Liver (tissue), 9 donors: ENCODE data around the gene DOK1. TPM values are rescaled to one million over a fixed set of nuclear protein-coding genes. Genes with fewer than 3 reads are reported as not detected.

Experiments used
- DNase-seq: peaks from one replicate; pipeline ENCODE4 v3.0.0-alpha.2; 2017; ENCODE audit warnings: low spot score
- H3K27ac ChIP-seq, 2 donors: one replicate each; pipeline ENCODE4 v1.7.0; 2013; ENCODE audit warnings: inconsistent platforms in 2 of 2, low read length in 2 of 2, control low read depth in 1 of 2, low read depth in 1 of 2, mild to moderate bottlenecking in 1 of 2
- H3K27me3 ChIP-seq, 4 donors: one replicate each; pipeline versions ENCODE4 v1.6.1 to v1.7.0; 2013; ENCODE audit warnings: low read length in 3 of 4, inconsistent platforms in 1 of 4, mild to moderate bottlenecking in 1 of 4, moderate library complexity in 1 of 4; ENCODE audit not compliant: control insufficient read depth in 4 of 4, insufficient read depth in 4 of 4
- H3K36me3 ChIP-seq, 4 donors: one replicate each; pipeline versions ENCODE4 v1.6.1 to v1.7.0; 2013; ENCODE audit warnings: low read length in 3 of 4, mild to moderate bottlenecking in 3 of 4, low read depth in 1 of 4, moderate library complexity in 1 of 4; ENCODE audit not compliant: control insufficient read depth in 4 of 4, insufficient read depth in 3 of 4
- H3K4me1 ChIP-seq, 4 donors: one replicate each; pipeline versions ENCODE4 v1.6.1 to v1.7.0; 2013; ENCODE audit warnings: low read length in 3 of 4, mild to moderate bottlenecking in 3 of 4, moderate library complexity in 1 of 4; ENCODE audit not compliant: control insufficient read depth in 4 of 4, insufficient read depth in 4 of 4
- H3K4me3 ChIP-seq, 3 donors: one replicate each; pipeline versions ENCODE4 v1.6.1 to v1.7.0; 2013; ENCODE audit warnings: low read length in 3 of 3, control low read depth in 1 of 3, low read depth in 1 of 3, mild to moderate bottlenecking in 1 of 3
- H3K9ac ChIP-seq, 2 donors: one replicate each; pipeline ENCODE4 v1.7.0; 2013; ENCODE audit warnings: low read length in 2 of 2, mild to moderate bottlenecking in 2 of 2, moderate library complexity in 2 of 2, control low read depth in 1 of 2, low read depth in 1 of 2
- H3K9me3 ChIP-seq, 4 donors: one replicate each; pipeline versions ENCODE4 v1.6.1 to v1.7.0; 2013; ENCODE audit warnings: low read length in 3 of 4; ENCODE audit not compliant: control insufficient read depth in 4 of 4
- EGR1 ChIP-seq, 2 donors: IDR thresholded peaks; 2 replicates each; pipeline ENCODE4 v1.6.1; 2016 to 2018; ENCODE audit warnings: antibody characterized with exemption in 2 of 2, low read depth in 2 of 2
- FOXA1 ChIP-seq: IDR thresholded peaks from 2 replicates; pipeline ENCODE4 v1.6.1; 2016; ENCODE audit warnings: antibody characterized with exemption
- GABPA ChIP-seq, 2 donors: IDR thresholded peaks in 1 of 2; conservative IDR thresholded peaks in 1 of 2; 2 replicates each; pipeline ENCODE4 v1.6.1; 2016; ENCODE audit warnings: antibody characterized with exemption in 2 of 2, mild to moderate bottlenecking in 1 of 2, moderate library complexity in 1 of 2
- HNF4A ChIP-seq, 2 donors: conservative IDR thresholded peaks; 2 replicates each; pipeline ENCODE4 v1.6.1; 2016; ENCODE audit warnings: antibody characterized with exemption in 2 of 2, mild to moderate bottlenecking in 2 of 2
- HNF4G ChIP-seq: IDR thresholded peaks from 2 replicates; pipeline ENCODE4 v1.6.1; 2016; ENCODE audit warnings: antibody characterized with exemption
- JUND ChIP-seq, 2 donors: IDR thresholded peaks; 2 replicates each; pipeline ENCODE4 v1.6.1; 2016; ENCODE audit warnings: antibody characterized with exemption in 2 of 2
- NR2F2 ChIP-seq: IDR thresholded peaks from 2 replicates; pipeline ENCODE4 v1.6.1; 2016; ENCODE audit warnings: antibody characterized with exemption
- RAD21 ChIP-seq, 2 donors: IDR thresholded peaks; 2 replicates each; pipeline ENCODE4 v1.6.1; 2016; ENCODE audit warnings: antibody characterized with exemption in 2 of 2, mild to moderate bottlenecking in 2 of 2
- RXRA ChIP-seq, 2 donors: IDR thresholded peaks; 2 replicates each; pipeline ENCODE4 v1.6.1; 2017 to 2018; ENCODE audit warnings: antibody characterized with exemption in 2 of 2, mild to moderate bottlenecking in 1 of 2
- SP1 ChIP-seq: IDR thresholded peaks from 2 replicates; pipeline ENCODE4 v1.6.1; 2018; ENCODE audit warnings: antibody characterized with exemption, mild to moderate bottlenecking
- TAF1 ChIP-seq: conservative IDR thresholded peaks from 2 replicates; pipeline ENCODE4 v1.6.1; 2016; ENCODE audit warnings: antibody characterized with exemption, mild to moderate bottlenecking
- WGBS: extraction: QIAGEN DNeasy Blood & Tissue Kit; methylation state at CpG from one replicate; pipeline ENCODE4 v1.1.7; 2013; 5-methylcytosine and 5-hydroxymethylcytosine counted together
- polyA plus RNA-seq, 2 donors: library from polyadenylated mRNA; stranded (reverse) in 1 of 2; unstranded in 1 of 2; fragments of 200-250 nt in 1 of 2; fragments of >200 nt in 1 of 2; fragmentation: Nextera tagmentation in 1 of 2; extraction: Ambion mirVana in 1 of 2; gene quantifications; one replicate each; pipeline versions ENCODE4 v1.2.1 to v1.2.3, GENCODE V29; 2013 to 2015
- total RNA-seq, 2 donors: library from RNA; depleted of rRNA; stranded (reverse); fragments of >200 nt; gene quantifications; one replicate each; pipeline ENCODE4 v1.2.3, GENCODE V29; 2014
- TF ChIP-seq, protein P1 (sequence below): IDR thresholded peaks from 2 replicates; pipeline ENCODE4 v1.6.1; 2016; ENCODE audit warnings: antibody characterized with exemption, mild to moderate bottlenecking
- TF ChIP-seq, protein P2 (sequence below): IDR thresholded peaks from 2 replicates; pipeline ENCODE4 v1.6.1; 2016; ENCODE audit warnings: antibody characterized with exemption
- TF ChIP-seq, protein P3 (sequence below): fragments of 150-350 bp; IDR thresholded peaks from 2 replicates; pipeline ENCODE4 v1.5.1; 2017; ENCODE audit warnings: improper control_type of control experiment, low read depth, low read length; ENCODE audit not compliant: missing input control
- TF ChIP-seq, protein P4 (sequence below): IDR thresholded peaks from 2 replicates; pipeline ENCODE4 v1.6.1; 2016; ENCODE audit warnings: antibody characterized with exemption
- TF ChIP-seq, protein P5 (sequence below): IDR thresholded peaks from 2 replicates; pipeline ENCODE4 v1.6.1; 2016; ENCODE audit warnings: antibody characterized with exemption
- donor health status: healthy.
- donor health status: healthy.
- donor health status: healthy.
- donor health status: healthy.
- donor health status: healthy.

DOK1 gene
- total and polyA plus RNA-seq, 4 donors, result 2.0 to 8.6 (median 4.1) TPM

DNA sequence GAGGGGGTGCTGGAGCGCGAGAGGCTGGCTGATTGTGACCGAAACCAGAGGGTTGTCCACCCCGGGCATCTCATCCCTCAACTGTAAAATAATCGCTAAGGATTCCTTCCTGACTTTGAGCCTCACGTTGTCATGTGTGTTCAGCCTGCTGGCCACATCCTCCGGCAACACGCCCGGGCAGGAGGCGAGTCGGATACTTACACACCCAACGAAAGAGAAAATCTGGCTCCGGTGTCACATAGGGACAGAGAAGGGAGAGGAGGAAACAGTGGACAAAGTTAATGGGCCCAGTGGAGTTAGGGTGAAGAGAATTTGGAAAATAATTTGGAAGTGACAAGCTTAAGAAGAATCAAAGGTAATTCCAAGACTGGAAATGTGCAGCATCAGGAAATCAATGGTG, 37.9 kb upstream of the DOK1 start (continued):
- no peak for TF ChIP-seq GABPA (IDR thresholded peaks at IDR 0.05 in 1 of 2, conservative IDR thresholded peaks at IDR 0.05 in 1 of 2)
- no peak for TF ChIP-seq HNF4A (conservative IDR thresholded peaks at IDR 0.05)

DNA sequence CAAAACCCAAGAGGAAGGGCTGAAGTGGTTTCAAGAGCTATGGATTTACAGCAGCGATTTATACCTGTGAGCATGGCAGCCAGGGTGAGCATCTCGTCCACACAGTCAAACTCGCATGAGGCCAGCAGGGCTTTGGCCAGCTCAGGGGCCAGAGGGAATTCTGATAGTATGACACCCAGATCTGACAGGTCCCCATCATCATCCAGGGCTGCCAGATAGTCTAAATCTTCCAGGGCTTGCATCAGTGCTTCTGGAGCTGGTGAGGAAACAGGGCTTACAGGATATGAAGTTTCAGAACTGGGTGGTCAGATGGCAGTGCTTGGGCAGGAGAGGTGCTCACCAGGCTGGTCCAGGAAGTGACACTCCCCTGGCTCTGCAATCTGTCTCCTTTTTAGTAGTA, 32.0 kb upstream of the DOK1 start:
- Histone ChIP-seq H3K36me3 (peaks cover 8 to 18% (median 17%) of the 10 kb centered on the region in 4 donors), H3K27me3 (peaks cover 0 to 6% (median 0%) of the 10 kb centered on the region in 4 donors), H3K9me3 (no peaks in the 10 kb centered on the region), H3K4me3 (no peak overlapping the region), H3K9ac (no peak overlapping the region), H3K27ac (no peak overlapping the region), H3K4me1 (no peaks in the 10 kb centered on the region)
- WGBS, result 77% methylated on average over 3 of the region's 3 CpGs
- no peak for DNase-seq
- no peak for TF ChIP-seq NR2F2
- TF ChIP-seq EGR1 (IDR thresholded peaks at IDR 0.05; ENCODE audit: low read depth in 2 of 2), result no peak
- no peak for TF ChIP-seq TAF1
- TF ChIP-seq HNF4A (conservative IDR thresholded peaks at IDR 0.05), result no peak
- TF ChIP-seq SP1, result no peak
- TF ChIP-seq, protein P1, sequence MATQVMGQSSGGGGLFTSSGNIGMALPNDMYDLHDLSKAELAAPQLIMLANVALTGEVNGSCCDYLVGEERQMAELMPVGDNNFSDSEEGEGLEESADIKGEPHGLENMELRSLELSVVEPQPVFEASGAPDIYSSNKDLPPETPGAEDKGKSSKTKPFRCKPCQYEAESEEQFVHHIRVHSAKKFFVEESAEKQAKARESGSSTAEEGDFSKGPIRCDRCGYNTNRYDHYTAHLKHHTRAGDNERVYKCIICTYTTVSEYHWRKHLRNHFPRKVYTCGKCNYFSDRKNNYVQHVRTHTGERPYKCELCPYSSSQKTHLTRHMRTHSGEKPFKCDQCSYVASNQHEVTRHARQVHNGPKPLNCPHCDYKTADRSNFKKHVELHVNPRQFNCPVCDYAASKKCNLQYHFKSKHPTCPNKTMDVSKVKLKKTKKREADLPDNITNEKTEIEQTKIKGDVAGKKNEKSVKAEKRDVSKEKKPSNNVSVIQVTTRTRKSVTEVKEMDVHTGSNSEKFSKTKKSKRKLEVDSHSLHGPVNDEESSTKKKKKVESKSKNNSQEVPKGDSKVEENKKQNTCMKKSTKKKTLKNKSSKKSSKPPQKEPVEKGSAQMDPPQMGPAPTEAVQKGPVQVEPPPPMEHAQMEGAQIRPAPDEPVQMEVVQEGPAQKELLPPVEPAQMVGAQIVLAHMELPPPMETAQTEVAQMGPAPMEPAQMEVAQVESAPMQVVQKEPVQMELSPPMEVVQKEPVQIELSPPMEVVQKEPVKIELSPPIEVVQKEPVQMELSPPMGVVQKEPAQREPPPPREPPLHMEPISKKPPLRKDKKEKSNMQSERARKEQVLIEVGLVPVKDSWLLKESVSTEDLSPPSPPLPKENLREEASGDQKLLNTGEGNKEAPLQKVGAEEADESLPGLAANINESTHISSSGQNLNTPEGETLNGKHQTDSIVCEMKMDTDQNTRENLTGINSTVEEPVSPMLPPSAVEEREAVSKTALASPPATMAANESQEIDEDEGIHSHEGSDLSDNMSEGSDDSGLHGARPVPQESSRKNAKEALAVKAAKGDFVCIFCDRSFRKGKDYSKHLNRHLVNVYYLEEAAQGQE, result no peak
- no peak for TF ChIP-seq HNF4G
- TF ChIP-seq, protein P2, sequence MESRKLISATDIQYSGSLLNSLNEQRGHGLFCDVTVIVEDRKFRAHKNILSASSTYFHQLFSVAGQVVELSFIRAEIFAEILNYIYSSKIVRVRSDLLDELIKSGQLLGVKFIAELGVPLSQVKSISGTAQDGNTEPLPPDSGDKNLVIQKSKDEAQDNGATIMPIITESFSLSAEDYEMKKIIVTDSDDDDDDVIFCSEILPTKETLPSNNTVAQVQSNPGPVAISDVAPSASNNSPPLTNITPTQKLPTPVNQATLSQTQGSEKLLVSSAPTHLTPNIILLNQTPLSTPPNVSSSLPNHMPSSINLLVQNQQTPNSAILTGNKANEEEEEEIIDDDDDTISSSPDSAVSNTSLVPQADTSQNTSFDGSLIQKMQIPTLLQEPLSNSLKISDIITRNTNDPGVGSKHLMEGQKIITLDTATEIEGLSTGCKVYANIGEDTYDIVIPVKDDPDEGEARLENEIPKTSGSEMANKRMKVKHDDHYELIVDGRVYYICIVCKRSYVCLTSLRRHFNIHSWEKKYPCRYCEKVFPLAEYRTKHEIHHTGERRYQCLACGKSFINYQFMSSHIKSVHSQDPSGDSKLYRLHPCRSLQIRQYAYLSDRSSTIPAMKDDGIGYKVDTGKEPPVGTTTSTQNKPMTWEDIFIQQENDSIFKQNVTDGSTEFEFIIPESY, result no peak
- no peak for TF ChIP-seq FOXA1
- no peak for TF ChIP-seq RAD21 (IDR thresholded peaks at IDR 0.05)
- no peak for TF ChIP-seq JUND (IDR thresholded peaks at IDR 0.05)
- TF ChIP-seq, protein P3, sequence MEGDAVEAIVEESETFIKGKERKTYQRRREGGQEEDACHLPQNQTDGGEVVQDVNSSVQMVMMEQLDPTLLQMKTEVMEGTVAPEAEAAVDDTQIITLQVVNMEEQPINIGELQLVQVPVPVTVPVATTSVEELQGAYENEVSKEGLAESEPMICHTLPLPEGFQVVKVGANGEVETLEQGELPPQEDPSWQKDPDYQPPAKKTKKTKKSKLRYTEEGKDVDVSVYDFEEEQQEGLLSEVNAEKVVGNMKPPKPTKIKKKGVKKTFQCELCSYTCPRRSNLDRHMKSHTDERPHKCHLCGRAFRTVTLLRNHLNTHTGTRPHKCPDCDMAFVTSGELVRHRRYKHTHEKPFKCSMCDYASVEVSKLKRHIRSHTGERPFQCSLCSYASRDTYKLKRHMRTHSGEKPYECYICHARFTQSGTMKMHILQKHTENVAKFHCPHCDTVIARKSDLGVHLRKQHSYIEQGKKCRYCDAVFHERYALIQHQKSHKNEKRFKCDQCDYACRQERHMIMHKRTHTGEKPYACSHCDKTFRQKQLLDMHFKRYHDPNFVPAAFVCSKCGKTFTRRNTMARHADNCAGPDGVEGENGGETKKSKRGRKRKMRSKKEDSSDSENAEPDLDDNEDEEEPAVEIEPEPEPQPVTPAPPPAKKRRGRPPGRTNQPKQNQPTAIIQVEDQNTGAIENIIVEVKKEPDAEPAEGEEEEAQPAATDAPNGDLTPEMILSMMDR, result no peak
- TF ChIP-seq GABPA (IDR thresholded peaks at IDR 0.05 in 1 of 2, conservative IDR thresholded peaks at IDR 0.05 in 1 of 2), result no peak
- TF ChIP-seq, protein P4, sequence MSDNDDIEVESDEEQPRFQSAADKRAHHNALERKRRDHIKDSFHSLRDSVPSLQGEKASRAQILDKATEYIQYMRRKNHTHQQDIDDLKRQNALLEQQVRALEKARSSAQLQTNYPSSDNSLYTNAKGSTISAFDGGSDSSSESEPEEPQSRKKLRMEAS, result no peak
- TF ChIP-seq, protein P5, sequence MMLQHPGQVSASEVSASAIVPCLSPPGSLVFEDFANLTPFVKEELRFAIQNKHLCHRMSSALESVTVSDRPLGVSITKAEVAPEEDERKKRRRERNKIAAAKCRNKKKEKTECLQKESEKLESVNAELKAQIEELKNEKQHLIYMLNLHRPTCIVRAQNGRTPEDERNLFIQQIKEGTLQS, result no peak
- TF ChIP-seq RXRA (IDR thresholded peaks at IDR 0.05), result no peak
